Stimulated activated naive CD8-positive, alpha-beta T cell treated with anti-CD3 and anti-CD28 coated beads, Interleukin-15, Interleukin-2, amounts not matched to agents 100 U/mL and 50 U/mL, for 24 hours (primary cell): ENCODE measurements around the gene CPZ.
A peak's percentile ranks its signal among the peaks of the same experiment; 100 is the strongest.
"Not testable (repeated sequence)": the region's sequence is repeated elsewhere in the genome, so short reads cannot be mapped to it uniquely, and the experiment has no call there.

Source experiments
- ATAC-seq: fragments of 150-1000 bp; cut with Tn5 transposase; one replicate; pipeline ENCODE4 v1.10.0; 2021
- DNase-seq: peaks from one replicate; pipeline ENCODE4 v3.0.0; 2021

The CPZ gene

GRCh38 chr4:8557151-8558076, 35.2 kb upstream of the CPZ start:
- no peak for DNase-seq
- peak; percentile 33 for ATAC-seq

DNA sequence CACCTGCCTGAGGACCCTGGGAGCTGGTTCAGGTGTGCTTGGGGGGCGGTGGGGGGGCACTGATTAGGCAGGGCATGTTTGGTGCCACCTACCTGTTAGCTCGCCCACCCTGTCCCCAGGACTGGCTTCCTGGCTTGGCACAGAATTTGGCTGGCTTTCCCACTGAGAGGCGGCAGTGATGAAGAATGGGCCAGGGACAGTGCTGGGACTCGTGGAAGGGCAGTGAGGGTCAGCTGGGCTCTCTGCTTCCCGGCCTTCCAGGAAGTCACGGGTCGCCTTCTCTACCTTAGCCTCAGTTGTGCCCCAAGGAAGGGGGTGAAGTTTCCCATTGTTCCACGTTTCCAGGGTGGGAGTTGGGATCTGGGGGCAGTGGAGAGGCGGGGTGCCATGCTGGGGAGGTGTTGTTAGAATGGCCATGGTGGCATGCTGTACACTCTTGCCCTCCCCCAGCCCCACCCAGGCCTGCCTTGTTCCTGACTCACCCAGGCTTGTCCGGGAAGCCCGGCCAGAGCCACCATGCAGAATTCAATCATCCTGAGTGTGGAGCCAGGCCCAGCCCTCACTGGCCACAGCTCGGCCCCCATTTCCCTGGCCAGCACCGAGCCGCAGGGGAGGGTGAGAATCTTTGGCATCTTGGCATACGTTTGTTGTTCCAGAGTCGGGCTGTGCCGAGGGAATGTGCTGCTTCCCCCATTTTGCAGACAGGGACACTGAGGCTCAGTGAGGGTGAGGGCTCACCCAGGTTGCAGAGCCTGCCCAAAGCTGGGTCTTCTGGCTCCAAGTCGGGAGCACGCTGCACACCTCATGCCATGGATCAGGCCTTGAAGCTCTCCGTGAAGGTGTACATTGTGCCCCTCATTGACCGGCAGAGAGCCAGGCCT, 34.2 kb upstream of the CPZ start:
- DNase-seq (no peak), ATAC-seq (no peak)

- DNase-seq (no peak), ATAC-seq (no peak)
These were observed 33.6 kb upstream of the CPZ start for GRCh38 chr4:8559011-8559410.

- ATAC-seq (no peak), DNase-seq (no peak)
These were observed 32.9 kb upstream of the CPZ start for GRCh38 chr4:8559524-8560264.

DNA sequence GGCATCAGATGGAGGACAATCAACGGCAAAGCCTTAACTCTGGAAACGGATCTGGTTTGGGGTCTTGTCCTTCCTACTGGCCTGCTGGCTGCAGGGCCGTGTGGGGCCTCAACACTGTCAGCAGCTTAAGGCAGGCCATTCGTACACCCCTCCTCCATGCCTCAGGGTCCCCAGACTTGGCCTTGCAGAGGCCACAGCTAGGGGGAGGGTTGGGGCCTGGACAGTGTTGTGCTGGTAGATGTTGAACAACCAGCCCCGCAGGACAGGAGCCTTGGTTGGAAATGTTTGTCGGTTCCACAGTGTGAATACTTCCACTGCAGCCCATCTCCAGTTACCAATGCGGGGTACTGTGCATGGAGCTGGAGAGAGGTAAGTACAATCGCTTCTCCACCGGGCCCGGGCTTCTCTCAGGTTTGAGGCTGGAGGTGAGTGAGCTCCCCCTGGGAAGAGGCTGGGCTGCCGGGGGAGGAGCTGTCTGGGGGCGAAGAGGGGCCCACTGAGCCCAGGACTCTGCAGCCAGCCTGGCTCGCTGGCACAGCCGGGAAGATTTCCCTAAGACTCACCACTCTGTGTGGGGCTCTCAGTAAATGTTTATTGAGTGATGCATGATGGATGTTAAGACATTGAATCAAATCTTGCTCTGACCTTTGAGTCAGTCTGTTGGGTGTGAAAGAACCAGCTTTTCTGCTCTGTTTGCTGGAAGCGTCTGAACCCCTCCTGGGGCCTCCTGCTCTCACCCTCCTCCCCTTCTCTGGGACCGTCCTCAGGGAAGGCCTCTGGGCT, 32.1 kb upstream of the CPZ start:
- no peak for ATAC-seq
- no peak for DNase-seq

DNA sequence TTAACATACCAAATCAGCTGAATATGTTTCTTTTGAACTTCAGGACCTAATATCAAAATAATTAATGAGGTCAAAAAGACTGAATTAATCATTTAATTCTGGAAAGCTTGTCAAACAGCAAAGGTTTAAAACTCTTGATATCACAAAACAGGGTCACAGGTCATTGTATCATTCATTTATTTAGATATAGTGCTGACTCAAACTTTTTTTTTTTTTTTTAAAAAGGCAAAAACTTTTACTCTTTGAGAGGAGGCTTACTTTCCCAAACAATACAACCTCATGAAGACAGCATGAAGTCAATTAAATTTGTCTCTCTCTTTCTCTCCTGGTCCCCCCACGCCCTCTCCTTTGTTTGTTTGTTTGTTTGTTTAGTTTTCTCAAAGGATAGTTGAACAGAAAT, 28.0 kb upstream of the CPZ start:
- DNase-seq = no peak
- no peak for ATAC-seq

- ATAC-seq = no peak
- no peak for DNase-seq
These were observed 24.4 kb upstream of the CPZ start for GRCh38 chr4:8568068-8568668.

DNA sequence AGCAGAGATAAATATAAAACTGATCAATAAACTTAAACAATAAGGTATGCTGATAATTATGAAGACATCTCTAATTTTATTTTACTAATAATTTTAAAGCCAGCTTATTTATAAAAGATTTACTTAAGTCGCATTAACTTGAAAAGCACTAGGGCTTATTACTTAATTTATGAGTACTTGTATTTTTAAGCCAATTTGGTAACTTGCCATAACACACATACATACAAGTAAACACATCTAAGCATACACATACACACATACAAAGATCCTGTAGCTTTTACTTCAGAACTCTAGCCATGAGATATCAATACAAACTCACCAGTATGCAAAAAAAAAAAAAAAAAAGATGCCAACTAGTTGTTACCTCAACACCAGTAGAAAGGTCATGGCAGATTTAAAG, 22.4 kb upstream of the CPZ start:
- no peak for ATAC-seq

GRCh38 chr4:8571702-8572685, 20.6 kb upstream of the CPZ start:
- ATAC-seq = no peak

More for the DNA sequence above, 22.4 kb upstream of the CPZ start:
- no peak for DNase-seq

DNA sequence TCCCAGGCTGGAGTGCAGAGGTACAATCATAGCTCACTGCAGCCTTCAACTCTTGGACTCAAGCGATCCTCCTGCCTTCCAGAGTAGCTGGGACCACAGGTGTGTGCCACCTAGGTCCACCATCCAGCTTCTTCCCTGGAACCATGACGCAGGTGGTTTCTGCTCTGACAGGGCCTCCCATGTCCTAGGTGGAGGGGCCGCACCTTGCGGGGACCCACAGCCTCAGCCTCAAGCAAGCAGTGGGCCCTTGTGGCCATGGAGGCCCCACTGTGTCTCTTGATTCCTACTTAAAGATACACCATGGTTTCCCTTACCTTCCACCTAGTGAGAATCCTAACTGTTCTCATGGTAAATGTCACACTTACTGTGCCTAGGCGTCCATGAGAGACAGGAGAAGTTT, 19.3 kb upstream of the CPZ start:
- no peak for ATAC-seq

More at GRCh38 chr4:8571702-8572685, 20.6 kb upstream of the CPZ start:
- no peak for DNase-seq

GRCh38 chr4:8574796-8575370, 17.7 kb upstream of the CPZ start:
- DNase-seq = no peak
- ATAC-seq = no peak

More for the DNA sequence above, 19.3 kb upstream of the CPZ start:
- no peak for DNase-seq

- no peak for ATAC-seq
These were observed 17.1 kb upstream of the CPZ start for GRCh38 chr4:8575457-8575856.

GRCh38 chr4:8576591-8576990, 16.0 kb upstream of the CPZ start:
- not testable (repeated sequence) for DNase-seq, ATAC-seq

More at GRCh38 chr4:8575457-8575856, 17.1 kb upstream of the CPZ start:
- no peak for DNase-seq

- ATAC-seq (no peak), DNase-seq (no peak)
These were observed 15.5 kb upstream of the CPZ start for GRCh38 chr4:8577046-8577445.

- DNase-seq = no peak
These were observed 14.6 kb upstream of the CPZ start for GRCh38 chr4:8577972-8578371.

GRCh38 chr4:8578717-8579116, 13.8 kb upstream of the CPZ start:
- DNase-seq = no peak

More at GRCh38 chr4:8577972-8578371, 14.6 kb upstream of the CPZ start:
- no peak for ATAC-seq

GRCh38 chr4:8579526-8580320, 12.8 kb upstream of the CPZ start:
- DNase-seq = no peak
- ATAC-seq = no peak

More at GRCh38 chr4:8578717-8579116, 13.8 kb upstream of the CPZ start:
- no peak for ATAC-seq

DNA sequence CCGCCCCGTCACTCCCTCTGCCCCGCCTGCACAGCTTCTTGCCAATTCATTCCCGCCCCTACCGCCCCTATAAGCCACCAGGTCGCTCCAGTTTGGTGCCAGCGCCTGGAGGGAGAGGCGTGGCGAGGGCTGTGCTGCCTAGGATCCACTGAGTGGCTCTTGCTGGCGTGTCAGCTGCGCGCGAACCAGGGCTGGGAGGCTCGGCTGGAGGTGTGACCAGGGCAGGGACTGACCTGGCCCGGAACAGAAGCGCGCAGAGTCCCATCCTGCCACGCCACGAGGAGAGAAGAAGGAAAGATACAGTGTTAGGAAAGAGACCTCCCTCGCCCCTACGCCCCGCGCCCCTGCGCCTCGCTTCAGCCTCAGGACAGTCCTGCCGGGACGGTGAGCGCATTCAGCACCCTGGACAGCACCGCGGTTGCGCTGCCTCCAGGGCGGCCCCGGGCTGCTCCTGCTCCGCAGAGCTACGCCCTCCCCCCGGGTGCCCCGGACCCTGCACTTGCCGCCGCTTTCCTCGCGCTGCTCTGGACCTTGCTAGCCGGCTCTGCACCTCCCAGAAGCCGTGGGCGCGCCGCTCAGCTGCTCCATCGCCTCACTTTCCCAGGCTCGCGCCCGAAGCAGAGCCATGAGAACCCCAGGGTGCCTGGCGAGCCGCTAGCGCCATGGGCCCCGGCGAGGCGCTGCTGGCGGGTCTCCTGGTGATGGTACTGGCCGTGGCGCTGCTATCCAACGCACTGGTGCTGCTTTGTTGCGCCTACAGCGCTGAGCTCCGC, 12.1 kb upstream of the CPZ start, which contains the start of gene GPR78:
Gene GPR78 (plus strand): TSS at position 72 of the 773 bp plus-strand sequence. CDS start 591 bp downstream, at position 663.
- DNase-seq = peak; percentile 59
- peak; percentile 51 for ATAC-seq
